Esophagus mucosa (tissue), 1 donor: ENCODE measurements around the gene C1QTNF9B. TPM values are rescaled to one million over a fixed set of nuclear protein-coding genes. Genes with fewer than 3 reads are reported as not detected.

Source experiments
- ATAC-seq: fragments of 200-7000 bp; cut with Tn5 transposase; one replicate; pipeline ENCODE4 v1.9.1; 2020
- total RNA-seq: library from RNA; stranded (reverse); gene quantifications from one replicate; pipeline ENCODE4 v1.2.4, GENCODE V29; 2023
- donor health status: DM: yes; HTN: yes; CAD: no.

The C1QTNF9B gene
- total RNA-seq, 1 donor from 2014 or later = not detected

GRCh38 chr13:23856008-23856750 lies 41.1 kb downstream of the C1QTNF9B start:
- ATAC-seq = no peak

DNA sequence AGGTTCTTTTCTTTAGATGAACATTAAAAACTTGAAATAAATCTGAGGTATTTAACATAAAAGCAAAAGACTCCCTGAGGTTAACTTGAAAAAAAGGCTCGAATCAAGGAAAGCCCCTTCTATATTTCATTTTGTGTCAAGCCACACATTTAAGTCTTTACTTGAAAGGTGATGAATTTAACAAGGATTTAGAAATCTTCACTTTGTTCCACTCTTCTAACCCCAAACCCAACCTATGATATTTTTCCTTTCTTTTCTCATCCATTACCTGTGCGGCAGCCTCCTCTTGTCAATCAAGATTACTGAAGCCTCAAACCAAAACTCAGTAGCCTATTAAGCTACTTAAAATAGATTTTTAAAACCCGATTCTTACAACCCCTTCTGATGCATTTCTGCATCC lies 41.9 kb downstream of the C1QTNF9B start:
- no peak for ATAC-seq

GRCh38 chr13:23852351-23852750 lies 45.0 kb downstream of the C1QTNF9B start:
- no peak for ATAC-seq

- ATAC-seq = no peak
Observed at GRCh38 chr13:23851106-23851505, 46.2 kb downstream of the C1QTNF9B start.

- no peak for ATAC-seq
Observed at GRCh38 chr13:23850134-23850533, 47.2 kb downstream of the C1QTNF9B start.

DNA sequence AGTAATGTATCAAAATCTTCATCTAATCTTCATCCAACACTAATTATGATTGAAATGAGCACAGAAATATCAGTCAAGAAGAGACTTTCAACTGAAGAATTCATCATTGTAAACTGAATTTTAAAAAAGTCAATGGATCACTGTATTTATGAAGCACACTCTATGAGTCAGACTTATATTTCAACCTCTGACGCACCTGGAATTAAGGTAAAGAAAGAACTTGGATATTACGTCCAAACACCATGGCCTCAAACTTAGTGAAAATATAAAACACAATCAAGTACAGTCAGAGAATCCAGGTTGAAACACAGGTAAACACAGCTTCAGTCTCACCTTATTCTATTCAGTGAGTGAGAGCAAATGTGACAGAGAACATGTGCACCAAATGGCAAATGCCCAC lies 47.6 kb downstream of the C1QTNF9B start:
- ATAC-seq = peak; percentile 75

DNA sequence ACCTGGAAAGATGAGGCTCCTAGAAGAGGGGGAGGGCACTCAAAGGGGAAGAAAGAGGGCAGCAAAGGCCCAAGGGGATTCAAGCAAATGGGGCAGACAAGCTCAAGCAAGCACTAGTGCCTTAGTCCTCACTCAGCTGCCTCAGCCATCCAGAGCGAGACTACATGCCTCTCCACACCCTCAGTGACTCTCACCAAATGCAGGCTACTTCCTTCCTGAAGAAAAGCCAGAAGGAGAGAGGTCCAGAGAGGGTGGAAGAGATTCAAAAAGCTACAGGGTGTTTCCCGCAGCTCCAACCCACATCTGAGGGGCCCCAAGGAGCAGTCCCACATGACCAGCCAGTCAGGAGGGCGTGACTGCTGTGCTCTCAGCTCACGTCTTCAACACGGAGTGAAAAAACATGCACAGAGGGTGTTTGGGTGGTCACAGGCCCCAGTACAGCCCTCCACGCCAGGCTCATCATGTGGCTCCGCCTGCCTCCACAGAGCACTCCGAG lies 48.6 kb downstream of the C1QTNF9B start:
- ATAC-seq = peak; percentile 91

GRCh38 chr13:23848019-23848418 lies 49.3 kb downstream of the C1QTNF9B start:
- no peak for ATAC-seq

GRCh38 chr13:23847497-23847896 lies 49.8 kb downstream of the C1QTNF9B start:
- no peak for ATAC-seq

- ATAC-seq = no peak
Observed at GRCh38 chr13:23845105-23845725, 52.1 kb downstream of the C1QTNF9B start.

DNA sequence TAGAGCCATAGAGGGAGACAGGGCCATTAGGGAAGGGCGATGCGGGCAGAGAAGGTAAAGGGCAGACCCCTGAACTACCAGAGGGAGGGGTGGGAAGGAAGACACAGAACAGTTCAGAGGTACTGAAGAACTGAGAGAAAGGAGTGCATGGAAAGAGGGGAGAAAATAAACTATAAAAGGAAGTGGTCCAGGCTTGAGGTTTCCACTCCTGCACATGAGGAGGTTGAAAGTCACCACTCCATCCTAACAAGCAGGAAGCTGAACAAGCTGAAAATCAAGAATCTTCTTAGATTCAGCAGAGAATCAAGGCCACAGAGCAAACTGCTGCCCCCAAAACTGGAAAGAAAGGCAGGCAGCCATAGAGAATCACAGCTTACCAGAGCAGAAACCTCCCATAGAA lies 53.2 kb downstream of the C1QTNF9B start:
- ATAC-seq = no peak

DNA sequence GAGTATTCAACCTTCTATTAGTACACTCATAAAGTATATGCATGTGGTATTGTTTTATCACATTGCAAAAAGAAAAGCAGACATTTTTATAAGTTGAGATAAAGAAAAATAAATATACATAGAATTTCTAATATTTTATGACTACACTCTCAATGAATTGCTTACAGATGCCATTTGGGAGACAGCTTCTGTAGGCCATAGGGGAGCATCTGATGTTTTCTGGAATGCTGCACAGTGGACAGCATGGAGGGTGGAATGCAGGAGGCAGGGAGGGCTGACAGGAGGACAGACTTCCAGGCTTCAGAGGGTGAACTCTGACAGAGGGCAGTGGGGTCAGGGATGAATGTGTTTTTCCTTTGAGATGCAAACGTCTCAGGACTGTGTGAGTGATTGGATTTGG lies 53.9 kb downstream of the C1QTNF9B start:
- no peak for ATAC-seq

DNA sequence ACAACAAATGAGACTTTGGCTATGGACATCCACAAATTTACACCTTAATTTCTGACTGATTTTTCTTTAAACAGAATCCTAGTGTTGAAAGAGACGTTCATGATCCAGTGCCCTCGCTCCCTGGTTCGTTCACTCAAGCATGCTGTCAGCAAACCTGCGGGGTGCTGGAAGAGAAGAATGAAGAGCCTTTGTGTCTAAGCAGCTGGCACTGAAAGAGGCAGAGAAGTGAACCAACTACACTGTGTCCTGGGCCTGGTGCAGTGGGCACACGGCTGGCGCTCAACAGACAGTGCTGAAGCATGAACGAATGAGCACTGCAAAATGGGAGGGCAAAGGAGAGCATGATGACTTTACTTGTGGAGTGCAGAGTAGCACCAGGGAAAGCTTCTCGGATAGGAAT lies 54.9 kb downstream of the C1QTNF9B start:
- no peak for ATAC-seq

Other genes with a start within 250 kb of the C1QTNF9B start
- 26.0 TPM for gene MIPEP, start 8.1 kb downstream of the C1QTNF9B start, total RNA-seq